DMS 273 treated with DMSO at 0.1 percent for 48 hours (cell line): ENCODE results near the gene IL4I1.
"Not testable (repeated sequence)": the region's sequence is repeated elsewhere in the genome, so short reads cannot be mapped to it uniquely, and the experiment has no call there.

ENCODE experiments used
- DNase-seq: peaks from one replicate; lab custom pipeline; 2025; lab: John Stamatoyannopoulos, UW

The IL4I1 gene, protein sequence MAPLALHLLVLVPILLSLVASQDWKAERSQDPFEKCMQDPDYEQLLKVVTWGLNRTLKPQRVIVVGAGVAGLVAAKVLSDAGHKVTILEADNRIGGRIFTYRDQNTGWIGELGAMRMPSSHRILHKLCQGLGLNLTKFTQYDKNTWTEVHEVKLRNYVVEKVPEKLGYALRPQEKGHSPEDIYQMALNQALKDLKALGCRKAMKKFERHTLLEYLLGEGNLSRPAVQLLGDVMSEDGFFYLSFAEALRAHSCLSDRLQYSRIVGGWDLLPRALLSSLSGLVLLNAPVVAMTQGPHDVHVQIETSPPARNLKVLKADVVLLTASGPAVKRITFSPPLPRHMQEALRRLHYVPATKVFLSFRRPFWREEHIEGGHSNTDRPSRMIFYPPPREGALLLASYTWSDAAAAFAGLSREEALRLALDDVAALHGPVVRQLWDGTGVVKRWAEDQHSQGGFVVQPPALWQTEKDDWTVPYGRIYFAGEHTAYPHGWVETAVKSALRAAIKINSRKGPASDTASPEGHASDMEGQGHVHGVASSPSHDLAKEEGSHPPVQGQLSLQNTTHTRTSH

DNA sequence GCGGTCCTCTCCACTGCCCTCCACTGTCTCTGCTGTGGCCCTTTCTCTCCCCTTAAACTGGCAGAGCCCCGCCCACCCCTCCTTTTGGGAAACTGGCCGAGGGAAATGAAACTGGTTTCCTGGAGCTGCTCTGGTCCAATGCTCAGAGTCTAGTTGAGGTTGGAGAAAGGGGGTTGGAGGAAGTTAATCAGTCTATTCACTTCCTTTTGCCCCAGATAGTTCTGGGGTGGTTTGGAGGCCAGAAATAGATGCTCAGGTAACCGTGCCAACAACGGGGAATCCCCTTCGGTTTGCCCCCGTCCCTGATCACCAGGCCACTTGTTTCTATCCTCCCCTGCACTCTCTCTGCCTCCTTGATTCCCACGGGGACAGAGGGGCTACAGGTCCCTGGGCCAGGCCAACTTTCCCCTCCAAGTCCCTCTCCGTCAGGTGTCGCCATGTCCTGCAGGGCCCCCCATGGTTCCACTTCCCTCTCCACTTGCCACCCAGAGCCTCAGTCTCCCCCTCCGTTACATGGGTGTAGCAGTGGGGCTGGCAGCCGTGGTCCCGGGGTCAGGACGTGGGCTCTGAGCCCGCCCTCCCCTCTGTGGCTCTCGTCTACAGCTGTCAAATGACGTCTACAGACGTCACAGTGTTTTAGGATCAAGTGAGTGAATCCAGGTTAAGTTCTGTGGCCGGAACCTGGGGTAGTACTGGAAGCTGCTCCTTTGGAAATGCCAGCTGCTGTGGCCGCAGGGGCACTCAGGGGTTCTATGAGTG, at the start of gene IL4I1:
Gene IL4I1 (minus strand): TSS at position 25 of the 759 bp plus-strand sequence. CDS start 727 bp downstream, outside the sequence.
- DNase-seq: no peak

DNA sequence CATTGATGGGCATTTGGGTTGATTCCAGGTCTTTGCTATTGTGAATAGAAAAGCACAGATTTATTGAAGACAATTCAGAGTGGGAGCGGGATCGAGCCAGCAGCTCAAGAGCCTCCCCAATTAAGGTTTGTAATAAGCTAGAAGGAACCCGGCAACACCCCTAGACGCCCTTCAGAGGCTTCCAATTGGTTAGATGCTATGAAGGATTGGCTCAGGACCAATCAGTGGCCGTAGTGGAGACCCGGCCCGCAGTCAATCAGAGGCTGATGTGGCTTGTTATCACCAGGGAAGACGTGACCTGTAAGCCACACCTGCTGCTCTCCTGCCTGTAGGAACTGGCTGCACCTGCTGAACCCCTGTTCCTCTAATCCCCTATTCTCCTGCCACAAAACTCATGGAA, 49.7 kb upstream of the IL4I1 start:
- no peak for DNase-seq

DNA sequence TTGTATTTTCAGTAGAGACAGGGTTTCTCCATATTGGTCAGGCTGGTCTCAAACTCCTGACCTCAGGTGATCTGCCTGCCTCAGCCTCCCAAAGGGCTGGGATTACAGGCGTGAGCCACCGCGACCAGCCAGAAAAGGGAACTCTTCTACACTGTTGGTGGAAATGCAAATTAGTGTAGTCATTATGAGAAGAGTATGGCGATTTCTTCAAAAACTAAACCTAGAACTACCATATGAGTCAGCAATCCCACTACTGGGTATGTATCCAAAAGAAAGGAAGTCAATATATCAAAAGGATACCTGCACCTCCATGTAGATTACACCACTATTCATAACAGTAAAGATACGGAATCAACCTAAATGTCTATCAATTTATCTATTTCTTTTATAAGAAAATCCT, 47.9 kb upstream of the IL4I1 start:
- DNase-seq: not testable (repeated sequence)

DNA sequence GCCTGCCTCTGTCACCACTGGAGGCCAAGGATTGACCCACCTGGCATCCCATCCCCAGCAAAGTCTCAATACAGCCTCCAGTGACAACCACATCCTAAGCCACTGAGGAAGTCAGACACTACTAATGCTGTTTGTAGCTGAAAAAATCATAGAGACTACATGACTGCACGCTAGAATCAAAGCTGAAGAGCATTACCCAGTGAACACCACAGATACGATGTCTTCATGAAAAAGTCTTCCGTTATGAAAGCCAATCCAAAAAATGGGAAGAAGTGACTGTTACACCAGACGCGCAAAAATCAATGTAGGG, 43.8 kb upstream of the IL4I1 start:
- no peak for DNase-seq

DNA sequence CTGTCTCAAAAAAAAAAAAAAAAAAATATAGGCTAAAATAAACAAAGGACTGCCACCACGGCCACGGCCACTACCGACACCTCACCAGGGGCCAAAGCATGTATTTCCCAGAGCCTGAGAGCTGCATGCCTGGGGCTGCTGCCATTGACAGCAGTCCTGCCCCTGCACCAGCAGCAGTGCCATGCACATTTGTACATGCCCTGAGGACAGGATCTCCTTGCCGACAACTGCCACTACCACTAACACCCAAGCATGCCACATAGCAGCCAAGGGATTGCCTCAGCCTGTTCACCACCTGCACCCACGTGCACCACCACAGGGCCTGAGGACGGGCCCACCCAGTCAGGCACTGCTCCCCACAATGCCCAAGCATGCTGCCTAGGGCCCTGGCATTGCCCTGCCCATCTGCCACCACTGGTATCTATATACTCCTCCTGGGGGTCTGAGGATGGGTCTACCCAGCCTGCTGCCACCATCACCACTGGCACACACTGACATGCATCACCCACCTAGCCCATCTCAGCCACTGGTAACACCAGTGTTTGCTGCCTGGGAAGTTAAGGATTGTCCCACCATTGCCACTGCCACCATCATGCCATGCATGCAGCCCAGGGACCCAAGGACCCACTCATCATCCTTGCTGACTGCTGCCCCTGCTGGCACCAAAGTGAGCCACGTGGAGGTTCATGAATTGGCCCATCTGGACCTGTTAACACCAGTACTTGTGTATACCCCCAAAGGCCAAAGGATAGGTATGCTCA, 43.2 kb upstream of the IL4I1 start:
- no peak for DNase-seq

DNA sequence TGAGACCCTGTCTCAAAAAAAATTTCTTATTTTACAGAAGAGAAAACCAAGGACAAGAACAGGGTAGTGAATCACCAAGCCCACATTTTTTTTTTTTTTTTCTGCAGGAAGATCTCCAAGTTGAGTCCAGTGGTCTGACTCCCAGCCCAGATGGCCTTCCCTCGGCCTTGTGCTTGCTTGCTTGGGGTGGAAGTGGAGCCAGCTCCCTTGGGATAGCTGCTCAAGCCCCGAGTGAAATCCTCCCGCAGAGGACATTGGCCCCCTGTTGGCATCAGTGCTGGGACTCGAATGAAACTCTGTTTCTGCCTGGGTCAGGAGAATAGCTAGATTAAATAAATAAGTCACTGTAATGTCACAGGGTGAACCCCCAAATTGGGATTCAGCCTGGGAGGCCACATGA, 42.0 kb upstream of the IL4I1 start:
- DNase-seq: no peak

DNA sequence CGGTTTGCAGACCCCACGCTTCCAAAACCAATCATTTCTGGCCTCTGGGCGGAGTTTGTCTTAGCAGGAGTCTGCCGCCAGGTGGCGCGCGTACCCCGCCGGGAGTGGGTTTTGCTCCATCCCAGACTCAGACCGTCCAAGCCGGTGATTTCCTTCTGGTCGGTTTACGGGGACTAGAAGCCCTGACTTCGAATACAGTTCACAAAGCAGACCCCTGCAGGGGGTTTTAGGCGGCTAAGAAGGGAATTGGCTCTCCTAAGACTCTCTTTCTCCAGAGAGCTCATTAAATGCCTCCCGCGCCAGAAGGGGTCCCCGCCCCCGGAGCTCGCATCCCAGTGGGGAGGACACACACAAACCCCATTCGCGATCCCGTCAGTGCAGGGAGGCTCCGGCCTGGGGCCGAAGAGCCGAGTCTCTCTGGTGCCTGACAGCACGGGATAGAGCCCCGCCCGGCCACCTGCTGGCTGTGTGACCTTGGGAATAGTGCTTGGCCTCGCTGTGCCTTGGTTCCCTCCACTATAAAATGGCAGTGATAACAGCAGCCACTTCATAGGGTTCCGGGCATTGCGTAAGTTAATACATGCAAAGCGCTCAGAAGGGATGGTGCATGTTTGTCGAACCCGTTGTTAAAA, 41.2 kb upstream of the IL4I1 start:
- peak; percentile 53 for DNase-seq

DNA sequence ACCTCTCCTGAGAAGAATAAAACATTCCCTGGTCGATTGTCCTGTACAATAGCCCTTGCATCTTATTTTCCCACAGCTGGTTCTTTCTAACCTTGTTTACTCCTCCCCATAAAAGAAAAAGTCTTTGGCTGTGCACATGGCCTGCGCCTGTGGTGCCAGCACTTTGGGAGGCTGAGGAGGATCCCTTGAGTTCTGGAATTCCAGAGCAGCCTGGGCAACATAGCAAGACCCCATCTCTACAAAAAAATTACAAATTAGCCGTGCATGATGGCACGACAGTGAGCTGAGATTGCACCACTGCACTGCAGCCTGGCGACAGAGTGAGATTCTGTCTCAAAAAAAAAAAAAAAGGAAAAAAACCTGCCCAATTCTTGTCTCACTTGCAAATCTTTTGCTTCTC, 39.9 kb upstream of the IL4I1 start:
- DNase-seq: no peak

DNA sequence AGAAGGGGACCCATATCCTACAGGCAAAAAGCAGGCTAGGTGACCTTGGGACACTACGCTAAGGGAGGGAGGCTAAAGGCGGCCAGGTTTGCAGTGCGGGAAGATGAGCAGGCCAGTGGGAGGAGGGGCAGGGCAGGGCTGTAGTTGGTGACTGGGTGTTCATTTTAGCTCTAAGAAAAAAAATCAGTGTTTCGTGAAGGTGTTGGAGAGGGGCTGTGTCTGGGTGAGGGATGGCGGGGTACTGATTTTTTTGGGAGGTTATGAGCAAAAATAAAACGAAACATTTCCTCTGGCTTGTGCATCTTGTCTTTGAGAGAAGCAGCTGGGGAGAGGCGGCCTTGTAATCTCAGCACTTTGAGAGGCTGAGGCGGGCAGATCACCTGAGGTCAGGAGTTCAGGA, 37.0 kb upstream of the IL4I1 start:
- no peak for DNase-seq

DNA sequence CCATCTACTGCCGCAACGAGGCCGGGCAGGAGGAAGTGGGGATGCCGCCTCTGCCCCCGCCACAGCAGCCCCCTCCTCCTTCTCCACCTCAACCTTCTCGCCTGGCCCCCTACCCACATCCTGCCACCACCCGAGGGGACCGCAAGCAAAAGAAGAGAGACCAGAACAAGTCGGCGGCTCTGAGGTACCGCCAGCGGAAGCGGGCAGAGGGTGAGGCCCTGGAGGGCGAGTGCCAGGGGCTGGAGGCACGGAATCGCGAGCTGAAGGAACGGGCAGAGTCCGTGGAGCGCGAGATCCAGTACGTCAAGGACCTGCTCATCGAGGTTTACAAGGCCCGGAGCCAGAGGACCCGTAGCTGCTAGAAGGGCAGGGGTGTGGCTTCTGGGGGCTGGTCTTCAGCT, 36.0 kb upstream of the IL4I1 start:
- no peak for DNase-seq

DNA sequence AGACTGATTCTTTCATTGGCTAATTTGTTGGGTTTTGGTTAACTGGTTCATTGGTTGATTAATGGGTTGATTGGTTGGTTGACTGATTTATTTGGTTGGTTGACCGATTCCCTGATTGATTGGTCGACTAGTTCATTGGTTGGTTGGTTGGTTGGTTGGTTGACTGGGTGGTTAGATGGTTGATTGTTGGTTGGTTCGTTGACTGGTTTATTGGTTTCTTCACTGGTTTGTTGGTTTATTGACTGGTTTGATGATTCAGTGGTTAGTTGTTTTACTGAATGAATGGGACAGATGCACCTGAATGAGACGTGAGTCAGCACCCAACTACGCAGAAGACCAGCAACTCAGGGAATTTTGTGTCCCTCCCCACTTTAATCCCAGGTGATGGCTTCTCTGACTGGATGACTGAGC, 35.4 kb upstream of the IL4I1 start:
- no peak for DNase-seq

DNA sequence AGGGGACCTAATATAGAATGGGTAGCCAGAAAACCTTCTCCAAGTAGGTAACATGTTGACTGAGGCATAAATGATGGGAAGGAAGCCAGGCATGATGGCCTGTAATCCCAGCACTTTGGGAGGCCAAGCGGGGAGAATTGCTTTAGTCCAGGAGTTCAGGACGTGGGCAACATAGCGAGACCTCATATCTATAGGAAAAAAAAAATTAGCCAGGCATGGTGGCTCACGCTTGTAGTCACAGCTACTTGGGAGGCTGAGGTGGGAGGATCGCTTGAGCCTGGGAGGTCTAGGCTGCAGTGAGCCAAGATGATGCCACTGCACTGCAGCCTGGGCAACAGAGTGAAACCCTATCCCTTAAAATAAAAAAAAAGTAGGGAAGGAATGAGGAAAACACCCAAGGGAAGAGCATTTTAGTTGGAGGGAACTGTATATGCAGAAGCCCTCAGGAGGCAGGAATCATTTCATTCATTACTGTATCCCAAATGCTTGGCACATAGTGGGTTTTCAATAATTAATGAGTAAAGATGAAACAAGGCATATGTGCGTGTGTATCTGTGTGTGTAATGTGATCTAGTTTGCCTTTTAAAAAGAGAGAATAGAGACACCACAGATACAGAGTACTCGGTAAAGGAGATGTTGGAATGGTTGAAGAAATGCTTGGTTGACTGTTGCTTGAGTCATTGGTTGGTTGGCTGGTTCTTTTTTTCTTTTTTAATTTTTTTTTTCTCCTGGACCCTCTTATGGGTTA, 34.8 kb upstream of the IL4I1 start:
- no peak for DNase-seq

DNA sequence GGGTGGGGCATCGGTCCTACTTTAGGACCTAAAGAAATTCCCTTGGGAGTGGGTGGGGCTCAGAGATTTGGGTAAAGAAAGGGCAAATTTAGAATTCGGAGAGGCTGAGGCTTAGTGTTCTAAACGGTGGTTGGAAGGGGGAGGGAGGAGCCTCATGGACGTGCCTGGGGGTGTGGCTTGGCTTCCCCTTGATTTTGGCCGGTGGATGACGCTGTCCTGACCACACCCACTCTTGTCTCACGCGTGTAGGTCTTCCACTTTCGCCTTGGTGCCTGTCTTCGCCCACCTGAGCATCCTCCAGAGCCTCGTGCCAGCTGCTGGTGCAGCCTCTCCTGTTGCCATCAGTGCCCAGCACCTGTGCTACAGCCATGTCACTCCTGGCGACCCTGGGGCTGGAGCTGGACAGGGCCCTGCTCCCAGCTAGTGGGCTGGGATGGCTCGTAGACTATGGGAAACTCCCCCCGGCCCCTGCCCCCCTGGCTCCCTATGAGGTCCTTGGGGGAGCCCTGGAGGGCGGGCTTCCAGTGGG, 33.9 kb upstream of the IL4I1 start:
- no peak for DNase-seq

DNA sequence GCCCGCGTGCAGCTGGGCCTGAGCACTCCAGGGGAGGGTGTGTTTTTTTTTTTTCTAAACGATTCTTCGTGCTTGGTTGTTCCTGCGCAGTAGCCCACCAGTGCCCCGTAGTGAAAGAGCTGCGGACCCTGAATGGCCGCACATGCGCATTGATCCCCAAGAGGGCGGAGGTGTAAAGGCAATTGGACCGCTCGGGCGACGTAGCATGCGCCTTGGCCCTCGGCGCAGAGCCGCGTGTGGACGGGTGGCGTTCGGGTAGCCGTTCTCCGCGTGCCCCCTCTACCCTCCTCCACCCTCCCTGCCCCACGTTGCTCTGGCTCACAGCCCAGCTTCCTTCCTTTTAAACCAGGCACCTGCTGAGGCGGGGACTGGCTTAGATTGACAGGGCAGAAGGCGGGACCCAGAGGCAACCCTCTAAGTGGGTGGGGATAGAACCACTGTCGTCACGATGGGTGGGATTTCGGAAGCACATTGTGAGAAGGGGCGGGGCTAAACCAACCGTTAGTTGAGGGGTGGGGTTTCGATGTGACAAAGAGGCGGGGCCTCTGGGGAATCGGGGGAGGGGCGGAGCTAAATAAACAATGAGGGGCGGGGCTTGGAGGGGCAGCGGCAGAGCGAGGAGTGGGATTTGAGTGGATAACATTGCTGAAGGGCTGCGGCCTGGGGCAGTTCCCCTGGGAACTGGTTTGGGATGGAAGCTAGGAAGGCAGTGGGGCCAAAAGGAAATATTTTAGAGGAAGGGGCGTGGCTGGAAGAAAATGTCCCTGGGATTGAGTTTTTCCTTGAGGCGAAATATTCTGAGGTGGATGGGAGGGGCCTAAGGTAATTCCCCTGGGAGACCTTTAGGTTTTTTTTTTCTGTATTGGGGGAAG, 33.2 kb upstream of the IL4I1 start:
- DNase-seq: peak; percentile 85

DNA sequence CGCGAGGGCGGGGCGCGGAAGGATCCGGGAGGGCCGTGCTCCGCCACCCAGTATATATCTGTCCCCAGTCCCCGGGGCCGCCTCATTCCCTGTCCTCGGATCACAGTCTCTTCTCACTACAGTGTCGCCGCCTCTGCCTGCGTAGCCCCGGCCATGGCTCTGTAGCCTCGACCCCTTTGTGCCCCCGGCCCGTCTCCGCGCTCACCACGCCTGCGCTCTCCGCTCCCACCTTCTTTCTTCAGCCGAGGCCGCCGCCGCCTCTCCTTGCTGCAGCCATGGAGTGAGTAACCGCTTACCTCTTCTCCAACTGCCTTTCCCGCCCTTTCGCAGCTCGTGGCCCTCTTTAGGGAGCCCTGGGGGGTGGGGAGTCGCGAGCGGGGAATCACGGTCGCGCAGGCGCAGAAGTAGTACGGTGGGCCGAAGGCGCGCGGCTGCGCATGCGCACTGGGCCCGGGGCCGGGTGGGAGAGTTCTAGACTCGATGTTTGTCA, 32.5 kb upstream of the IL4I1 start, which contains the start of the genes ATF5 and NUP62:
Gene ATF5 (plus strand): TSS at position 85 of the 490 bp plus-strand sequence. CDS start 1,646 bp downstream, outside the sequence.
Gene NUP62 (minus strand): TSS at position 384 of the 490 bp plus-strand sequence. CDS start 19,697 bp downstream, outside the sequence.
- DNase-seq: peak; percentile 78

DNA sequence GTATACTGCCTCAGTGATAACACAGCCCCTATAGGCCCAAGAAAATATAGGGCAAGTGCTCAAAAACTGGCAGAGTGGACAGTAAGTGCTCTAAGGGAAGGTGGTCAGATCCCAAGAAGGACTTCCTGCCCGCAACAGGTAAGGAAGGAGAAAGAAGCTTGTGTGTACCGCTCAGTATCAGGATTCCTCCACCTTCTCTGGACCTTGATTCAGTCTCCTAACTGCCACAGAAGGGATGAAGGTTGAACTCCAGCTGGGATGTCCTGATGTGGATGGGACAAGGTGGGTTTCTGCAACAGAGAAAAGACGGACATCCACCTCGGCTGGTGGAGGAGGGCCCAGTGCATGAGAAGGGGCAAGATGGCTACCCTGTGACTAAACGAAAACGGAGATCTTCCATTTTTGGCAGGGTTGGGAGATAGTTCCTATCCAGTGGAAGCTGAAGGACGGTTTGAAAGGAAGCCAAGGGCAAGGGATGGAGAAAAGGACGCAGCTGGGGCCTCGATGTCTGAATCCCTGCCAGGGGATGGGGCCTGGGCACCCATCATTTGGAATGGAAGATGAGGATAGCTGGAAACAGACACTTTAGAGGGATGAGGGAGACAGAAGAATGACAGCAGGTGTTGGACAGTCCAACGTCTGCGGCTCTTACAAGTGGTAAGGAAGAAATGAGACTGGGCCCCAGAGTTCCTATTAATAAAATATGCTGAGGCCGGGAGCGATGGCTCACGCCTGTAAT, 31.0 kb upstream of the IL4I1 start:
- no peak for DNase-seq

DNA sequence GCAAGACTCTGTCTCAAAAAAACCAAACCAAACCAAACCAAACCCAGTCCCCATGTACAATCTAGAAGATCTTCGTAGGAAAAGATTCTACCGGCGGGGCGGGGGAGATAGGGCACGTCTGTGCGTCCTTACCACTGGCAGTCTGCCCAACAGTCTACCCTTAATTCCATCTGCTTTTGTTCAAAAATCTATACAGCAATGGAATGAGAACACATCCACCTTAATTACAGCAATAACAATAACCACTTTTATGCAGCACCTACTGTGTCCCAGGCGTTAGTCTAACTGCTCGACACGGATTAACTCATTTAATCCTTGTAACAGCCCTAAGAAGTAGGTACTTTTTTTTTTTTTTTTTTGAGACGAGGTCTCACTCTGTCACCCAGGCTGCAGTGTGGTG, 29.8 kb upstream of the IL4I1 start:
- DNase-seq: no peak

DNA sequence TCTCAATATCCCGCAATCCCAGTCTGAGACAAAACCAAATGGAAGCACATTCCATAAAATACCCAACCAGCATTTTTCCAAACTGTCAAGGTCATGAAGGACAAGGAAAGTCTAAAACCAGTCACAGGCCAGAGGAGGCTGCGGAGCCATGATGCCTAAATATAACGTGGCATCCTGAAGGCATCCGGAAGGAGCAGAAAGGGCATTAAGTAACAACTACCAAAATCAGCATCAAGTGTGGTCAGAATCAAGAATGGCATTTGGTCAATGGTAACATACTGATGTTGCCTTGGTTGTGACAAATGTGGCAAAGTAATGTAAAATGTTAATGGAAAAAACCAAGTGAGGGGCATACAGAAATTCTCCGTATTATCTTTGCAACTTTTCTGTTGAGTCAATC, 28.8 kb upstream of the IL4I1 start:
- no peak for DNase-seq

DNA sequence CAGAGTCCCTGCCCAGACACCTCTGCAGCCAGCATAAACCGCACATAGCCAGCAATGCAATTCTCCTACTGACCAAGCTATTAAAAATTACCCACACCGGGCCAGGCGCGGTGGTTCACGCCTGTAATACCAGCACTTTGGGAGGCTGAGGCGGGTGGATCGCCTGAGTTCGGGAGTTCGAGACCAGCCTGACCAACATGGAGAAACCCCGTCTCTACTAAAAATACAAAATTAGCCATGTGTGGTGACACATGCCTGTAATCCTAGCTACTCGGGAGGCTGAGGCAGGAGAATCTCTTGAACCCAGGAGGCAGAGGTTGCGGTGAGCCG, 28.2 kb upstream of the IL4I1 start:
- not testable (repeated sequence) for DNase-seq
